ENCODE results near the gene KMT2A. TPM values are rescaled to one million over a fixed set of nuclear protein-coding genes. Genes with fewer than 3 reads are reported as not detected.

KMT2A gene
- total RNA-seq, 1 experiment from 2014 or later: 62.0 TPM

DNA sequence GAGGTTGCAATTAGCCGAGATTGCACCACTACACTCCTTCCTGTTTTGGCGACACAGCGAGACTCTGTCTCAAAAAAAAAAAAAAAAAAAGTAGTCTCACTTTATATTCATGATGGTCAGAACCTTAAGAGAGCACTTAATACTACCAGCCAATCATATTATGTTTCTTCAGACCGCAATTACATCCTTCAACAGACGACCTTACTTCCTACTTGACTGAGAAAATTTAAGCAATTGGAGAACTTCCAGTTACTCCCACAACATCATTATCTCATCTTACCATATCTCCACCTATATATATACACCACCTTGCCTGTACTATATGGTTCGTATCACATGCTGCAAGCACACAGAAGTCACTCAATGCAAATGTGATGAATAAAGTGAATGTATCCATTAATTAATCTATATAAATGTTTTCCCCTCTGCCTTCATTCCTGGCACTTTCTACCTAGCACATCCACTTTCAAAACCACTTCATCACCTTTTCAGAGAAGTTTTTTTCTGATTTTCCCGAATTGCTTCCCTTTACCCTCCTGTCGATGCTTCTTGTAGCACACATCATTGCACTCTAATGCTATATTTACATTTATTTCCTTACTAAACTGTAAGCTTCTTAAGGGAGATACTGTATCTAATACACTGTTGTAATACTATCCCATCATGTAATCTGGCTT is 21.1 kb upstream of the KMT2A start:
- no peak overlapping the region for H2BK20ac ChIP-seq (ENCODE audit: low read depth, low read length, poor library complexity, severe bottlenecking)
- H3K4me2 ChIP-seq (ENCODE audit: insufficient read depth, insufficient read length, low read length): no peak overlapping the region
- H3K18ac ChIP-seq (ENCODE audit: insufficient read length, low read depth, low read length): no peak overlapping the region
- H2BK120ac ChIP-seq (ENCODE audit: low read depth, low read length, poor library complexity, severe bottlenecking): no peak overlapping the region
- H2AK5ac ChIP-seq (ENCODE audit: insufficient read length, low read length): no peak overlapping the region
- H3K9me3 ChIP-seq (ENCODE audit: control insufficient read depth, low read depth, low read length): no peaks in the 10 kb centered on the region
- H3K9me3 Mint-ChIP-seq: no peaks in the 10 kb centered on the region
- H4K20me1 ChIP-seq (ENCODE audit: control insufficient read depth, insufficient read depth, insufficient read length): no peaks in the 10 kb centered on the region
- H3K14ac ChIP-seq (ENCODE audit: insufficient read depth, low read length): no peak overlapping the region
- no peaks in the 10 kb centered on the region for H3K79me2 ChIP-seq (ENCODE audit: insufficient read depth, low read length)
- H2BK15ac ChIP-seq (ENCODE audit: low read depth, low read length): no peak overlapping the region
- no peak overlapping the region for H3K4me3 Mint-ChIP-seq
- no peak overlapping the region for H2BK12ac ChIP-seq (ENCODE audit: insufficient read length, low read depth, low read length)
- no peak overlapping the region for H2BK5ac ChIP-seq (ENCODE audit: insufficient read length, low read length)
- H3K36me3 Mint-ChIP-seq (ENCODE audit: insufficient read depth in 1 of 3, low read depth in 3 of 3): peaks cover 0 to 3% (median 3%) of the 10 kb centered on the region in 3 experiments; a peak in 3 of 7 replicates
- no peaks in the 10 kb centered on the region for H3K79me1 ChIP-seq (ENCODE audit: insufficient read depth, low read depth, low read length, poor library complexity, severe bottlenecking)
- no peak overlapping the region for H4K91ac ChIP-seq (ENCODE audit: insufficient read length, low read depth, low read length)
- H3T11ph ChIP-seq (ENCODE audit: low read length): no peak overlapping the region
- no peak overlapping the region for H2AFZ ChIP-seq (ENCODE audit: low read length)
- DNase-seq: no peak
- H3K27me3 Mint-ChIP-seq (ENCODE audit: low read depth): no peaks in the 10 kb centered on the region
- no CpG with 5 or more reads among the region's 8 CpGs for WGBS (ENCODE audit: extremely low coverage, insufficient read length, low lambda C conversion rate)
- H3K27ac ChIP-seq (ENCODE audit: insufficient read length, low read depth, low read length): peak overlapping the region; percentile 44
- no peak overlapping the region for H3K27ac Mint-ChIP-seq
- no peak overlapping the region for H4K5ac ChIP-seq (ENCODE audit: insufficient read length, low read depth, low read length)
- H3K23me2 ChIP-seq (ENCODE audit: insufficient read length, low read depth, low read length, poor library complexity, severe bottlenecking): no peaks in the 10 kb centered on the region
- H3K9ac ChIP-seq (ENCODE audit: extremely low read depth, insufficient read length, low read length): no peak overlapping the region
- peaks cover 9 to 12% of the 10 kb centered on the region in 2 experiments for H3K4me1 Mint-ChIP-seq
- H3K56ac ChIP-seq (ENCODE audit: insufficient read length, low read depth, low read length): no peak overlapping the region
- no peaks in the 10 kb centered on the region for H3K4me1 ChIP-seq (ENCODE audit: insufficient read depth, low read length)
- H3K4ac ChIP-seq (ENCODE audit: low read depth, low read length): no peak overlapping the region
- TF ChIP-seq, protein P1, sequence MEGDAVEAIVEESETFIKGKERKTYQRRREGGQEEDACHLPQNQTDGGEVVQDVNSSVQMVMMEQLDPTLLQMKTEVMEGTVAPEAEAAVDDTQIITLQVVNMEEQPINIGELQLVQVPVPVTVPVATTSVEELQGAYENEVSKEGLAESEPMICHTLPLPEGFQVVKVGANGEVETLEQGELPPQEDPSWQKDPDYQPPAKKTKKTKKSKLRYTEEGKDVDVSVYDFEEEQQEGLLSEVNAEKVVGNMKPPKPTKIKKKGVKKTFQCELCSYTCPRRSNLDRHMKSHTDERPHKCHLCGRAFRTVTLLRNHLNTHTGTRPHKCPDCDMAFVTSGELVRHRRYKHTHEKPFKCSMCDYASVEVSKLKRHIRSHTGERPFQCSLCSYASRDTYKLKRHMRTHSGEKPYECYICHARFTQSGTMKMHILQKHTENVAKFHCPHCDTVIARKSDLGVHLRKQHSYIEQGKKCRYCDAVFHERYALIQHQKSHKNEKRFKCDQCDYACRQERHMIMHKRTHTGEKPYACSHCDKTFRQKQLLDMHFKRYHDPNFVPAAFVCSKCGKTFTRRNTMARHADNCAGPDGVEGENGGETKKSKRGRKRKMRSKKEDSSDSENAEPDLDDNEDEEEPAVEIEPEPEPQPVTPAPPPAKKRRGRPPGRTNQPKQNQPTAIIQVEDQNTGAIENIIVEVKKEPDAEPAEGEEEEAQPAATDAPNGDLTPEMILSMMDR (conservative IDR thresholded peaks at IDR 0.05): no peak
- no peaks in the 10 kb centered on the region for H3K27me3 ChIP-seq (ENCODE audit: insufficient read depth, low read length)
- H3K23ac ChIP-seq (ENCODE audit: insufficient read length, low read depth, low read length): no peak overlapping the region
- no peak overlapping the region for H4K8ac ChIP-seq (replicated peaks; ENCODE audit: insufficient read length, low read depth, low read length)
